Stimulated activated naive CD8-positive, alpha-beta T cell treated with anti-CD3 and anti-CD28 coated beads, Interleukin-15, amount 100 ng/mL, for 72 hours (primary cell): ENCODE results near the gene SMCO4.
A peak's percentile ranks its signal among the peaks of the same experiment; 100 is the strongest.

Experiments
- ATAC-seq: fragments of 150-1000 bp; cut with Tn5 transposase; 2 replicates; pipeline ENCODE4 v1.10.0; 2021; ENCODE audit warnings: mild to moderate bottlenecking, moderate library complexity
- DNase-seq, 2 donors: peaks; one replicate each; pipeline ENCODE4 v3.0.0; 2021 to 2022
- H3K27ac Mint-ChIP-seq, 2 donors: one replicate each; pipeline ENCODE4 v1.8.0; 2022; ENCODE audit warnings: mild to moderate bottlenecking in 2 of 2, mixed read lengths in 2 of 2, moderate library complexity in 2 of 2
- H3K27me3 Mint-ChIP-seq: one replicate; pipeline ENCODE4 v1.8.0; 2022; ENCODE audit warnings: mixed read lengths
- H3K4me1 Mint-ChIP-seq: one replicate; pipeline ENCODE4 v1.8.0; 2022; ENCODE audit warnings: mild to moderate bottlenecking, mixed read lengths
- H3K4me3 Mint-ChIP-seq, 2 donors: one replicate each; pipeline ENCODE4 v1.8.0; 2022; ENCODE audit warnings: mild to moderate bottlenecking in 2 of 2, mixed read lengths in 2 of 2, moderate library complexity in 1 of 2
- H3K9me3 Mint-ChIP-seq, 2 donors: one replicate each; pipeline ENCODE4 v1.8.0; 2022; ENCODE audit warnings: mixed read lengths in 2 of 2

SMCO4 gene

DNA sequence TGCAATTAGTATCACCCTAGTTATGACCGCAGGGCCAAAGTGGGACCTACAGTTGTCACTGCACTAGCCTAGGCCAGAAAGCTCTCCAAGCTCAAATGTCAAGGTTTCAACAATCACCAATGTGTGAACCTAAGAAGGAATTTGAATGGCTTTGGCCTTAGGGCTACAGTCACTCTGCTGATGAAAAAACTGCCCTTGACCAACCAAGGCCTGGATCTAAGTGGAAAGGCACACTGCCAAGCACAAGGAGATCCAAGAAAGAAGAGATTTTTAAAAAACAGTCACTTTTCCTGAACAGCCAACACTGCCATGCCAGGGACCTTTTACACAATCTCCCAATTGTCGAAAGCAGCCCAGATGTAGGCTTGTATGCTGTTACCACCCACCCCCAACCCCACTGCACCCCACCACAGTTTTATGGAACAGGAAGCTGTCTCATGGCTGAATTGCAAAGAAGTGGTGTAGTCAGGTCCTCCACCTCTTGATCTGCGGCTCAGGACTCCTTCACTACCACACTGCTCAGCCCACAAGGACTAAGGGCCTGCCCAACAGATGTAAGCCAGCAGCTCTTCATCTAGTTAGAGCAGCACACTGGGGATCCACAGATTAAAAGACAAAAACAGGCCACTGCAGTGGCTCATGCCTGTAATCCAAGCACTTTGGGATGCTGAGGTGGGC, 32.9 kb downstream of the SMCO4 start:
- no peak for DNase-seq
- Mint-ChIP-seq H3K27ac (peak overlapping the region in 1 of 2 donors; percentile 39), H3K4me1 (peaks cover 10% of the 10 kb centered on the region), H3K9me3 (peaks cover 6 to 7% of the 10 kb centered on the region in 2 donors), H3K4me3 (no peak overlapping the region), H3K27me3 (no peaks in the 10 kb centered on the region)
- peak; percentile 41 for ATAC-seq

DNA sequence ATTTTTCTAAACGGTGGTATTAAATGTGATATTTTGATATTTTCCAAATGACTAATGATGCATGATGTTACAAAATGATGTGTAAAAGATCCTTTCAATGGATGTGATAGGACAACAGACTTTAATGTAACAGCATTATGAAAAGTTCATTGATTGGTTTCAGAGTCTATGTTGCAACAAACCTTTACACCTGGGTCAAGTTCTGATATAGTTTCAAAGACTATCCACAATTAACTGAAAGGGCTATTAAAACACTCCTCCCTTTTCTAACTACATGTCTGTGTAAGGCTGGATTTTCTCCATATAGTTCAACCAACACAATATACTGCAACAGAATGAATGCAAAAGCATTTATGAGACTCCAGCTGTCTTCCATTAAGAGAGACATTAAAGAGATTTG, 35.7 kb downstream of the SMCO4 start:
- Mint-ChIP-seq H3K27ac (no peak overlapping the region), H3K4me3 (no peak overlapping the region)
- DNase-seq: no peak

DNA sequence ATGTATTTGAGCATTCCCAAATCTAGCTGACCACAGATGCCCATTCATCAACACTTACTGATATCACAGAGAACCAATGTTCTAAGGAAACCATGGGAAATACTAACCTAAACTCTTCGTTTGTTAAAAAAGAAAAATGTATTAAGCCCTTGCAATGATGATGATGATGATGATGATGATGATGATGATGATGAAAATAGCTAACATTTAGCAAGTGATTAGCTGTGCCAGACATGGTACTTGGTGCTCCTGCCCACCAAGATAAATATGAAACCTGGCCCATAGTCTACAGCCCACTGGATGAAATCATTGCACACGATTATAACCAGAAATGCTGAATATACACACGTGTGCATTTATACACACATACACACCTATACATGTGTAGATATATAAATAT, 37.5 kb downstream of the SMCO4 start:
- no peaks in the 10 kb centered on the region for H3K4me1 Mint-ChIP-seq
- no peaks in the 10 kb centered on the region for H3K27me3 Mint-ChIP-seq
- ATAC-seq (no peak), DNase-seq (no peak)
- no peak overlapping the region for H3K4me3 Mint-ChIP-seq
- no peak overlapping the region for H3K27ac Mint-ChIP-seq
- peaks cover 6 to 22% of the 10 kb centered on the region in 2 donors for H3K9me3 Mint-ChIP-seq

More for the DNA sequence above, 35.7 kb downstream of the SMCO4 start:
- Mint-ChIP-seq H3K4me1 (peaks cover 10% of the 10 kb centered on the region), H3K27me3 (no peaks in the 10 kb centered on the region), H3K9me3 (peaks cover 6 to 17% of the 10 kb centered on the region in 2 donors)
- no peak for ATAC-seq

DNA sequence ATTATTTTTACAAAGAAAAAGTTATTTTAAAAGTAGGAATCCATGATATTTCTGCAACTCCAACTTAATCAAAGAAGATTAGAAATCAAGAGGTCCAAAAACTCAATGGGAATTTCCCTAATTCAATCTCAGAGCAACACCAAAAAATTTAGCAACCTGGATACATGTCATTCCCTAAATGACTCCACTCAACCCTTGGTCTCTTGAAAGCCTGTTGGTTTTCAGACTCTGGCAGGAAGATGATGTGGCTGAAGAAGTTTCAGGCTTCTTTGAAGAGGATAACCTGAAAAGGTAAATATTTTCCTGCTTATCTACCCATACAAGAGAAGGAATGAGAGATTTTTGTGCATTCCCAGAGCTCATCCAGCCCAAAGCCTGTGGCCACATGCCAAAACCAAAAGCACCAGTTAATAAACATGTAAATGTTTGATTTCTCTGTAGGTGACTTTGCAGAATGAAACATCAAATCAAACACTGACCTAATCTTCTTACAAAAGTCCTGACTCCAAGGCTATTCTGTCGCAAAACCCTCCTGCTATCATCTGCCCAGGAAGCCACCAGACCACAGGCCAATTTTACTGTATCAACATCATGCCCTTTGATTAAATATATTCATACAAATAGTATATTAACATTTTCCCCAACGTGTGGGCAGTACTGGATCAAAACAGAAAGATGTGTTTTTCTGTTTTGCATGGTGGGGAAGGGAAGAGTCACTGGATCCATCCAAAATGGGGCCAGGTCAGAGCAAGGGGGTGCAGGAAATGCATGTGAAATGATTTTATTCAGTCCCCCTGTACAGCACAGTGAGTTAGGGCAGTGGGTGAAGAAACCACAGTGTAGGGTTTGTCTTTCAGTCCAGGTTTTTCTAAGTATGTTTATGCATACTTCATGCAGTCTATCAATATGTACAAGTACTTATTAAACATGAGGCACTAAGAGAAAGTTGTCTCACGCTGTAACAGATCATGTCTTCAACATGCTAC, 38.8 kb downstream of the SMCO4 start:
- Mint-ChIP-seq H3K9me3 (peaks cover 6 to 18% of the 10 kb centered on the region in 2 donors), H3K27ac (peak overlapping the region in 1 of 2 donors; percentile 52), H3K4me3 (no peak overlapping the region), H3K4me1 (no peaks in the 10 kb centered on the region), H3K27me3 (no peaks in the 10 kb centered on the region)
- DNase-seq (no peak), ATAC-seq (peak; percentile 20)

DNA sequence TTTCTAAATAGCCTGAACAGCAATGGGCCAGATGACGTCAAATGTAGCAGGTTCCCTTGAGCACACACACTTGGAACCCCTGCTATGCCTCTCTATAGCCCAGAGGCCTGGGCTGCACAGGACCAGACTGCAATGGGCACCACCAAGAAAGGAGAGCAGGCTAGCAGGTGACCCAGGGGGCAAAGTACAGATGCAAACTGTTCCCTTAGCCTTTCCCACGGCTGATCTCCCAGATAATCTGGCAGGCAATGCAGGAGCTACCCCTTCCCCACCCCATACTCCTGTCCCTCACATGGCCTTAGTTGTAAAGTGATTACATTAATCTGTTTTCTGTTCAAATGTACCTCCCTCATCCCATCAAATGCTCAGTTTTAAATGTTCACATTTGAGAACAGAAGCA, 41.3 kb downstream of the SMCO4 start:
- H3K27me3 Mint-ChIP-seq: no peaks in the 10 kb centered on the region
- ATAC-seq: no peak

DNA sequence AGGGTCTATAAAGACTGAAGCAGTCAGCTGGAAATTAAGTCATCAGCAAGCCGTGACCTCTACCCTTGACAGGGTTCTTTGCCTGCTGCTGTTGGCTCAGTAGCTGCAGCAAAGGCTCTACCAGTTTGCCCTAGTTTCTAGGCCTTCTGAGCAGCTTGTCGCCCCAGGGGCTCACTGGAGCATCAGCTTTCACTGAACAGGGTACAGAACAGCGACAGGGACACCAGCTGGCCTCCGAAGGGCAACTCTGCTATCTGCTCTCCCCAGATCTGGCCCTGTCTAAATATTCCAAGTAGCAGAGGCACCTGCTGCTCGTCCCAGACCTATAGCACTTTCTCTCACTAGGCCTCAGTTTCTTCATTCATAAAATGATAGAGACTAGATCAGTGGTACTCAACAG, 42.4 kb downstream of the SMCO4 start:
- H3K9me3 Mint-ChIP-seq: peaks cover 0 to 16% of the 10 kb centered on the region in 2 donors
- no peak overlapping the region for H3K4me3 Mint-ChIP-seq
- H3K4me1 Mint-ChIP-seq: no peaks in the 10 kb centered on the region
- no peak overlapping the region for H3K27ac Mint-ChIP-seq
- ATAC-seq (no peak), DNase-seq (no peak)
- no peaks in the 10 kb centered on the region for H3K27me3 Mint-ChIP-seq

More for the DNA sequence above, 41.3 kb downstream of the SMCO4 start:
- Mint-ChIP-seq H3K27ac (no peak overlapping the region), H3K4me3 (no peak overlapping the region), H3K9me3 (peaks cover 0 to 16% of the 10 kb centered on the region in 2 donors), H3K4me1 (no peaks in the 10 kb centered on the region)
- DNase-seq: no peak

DNA sequence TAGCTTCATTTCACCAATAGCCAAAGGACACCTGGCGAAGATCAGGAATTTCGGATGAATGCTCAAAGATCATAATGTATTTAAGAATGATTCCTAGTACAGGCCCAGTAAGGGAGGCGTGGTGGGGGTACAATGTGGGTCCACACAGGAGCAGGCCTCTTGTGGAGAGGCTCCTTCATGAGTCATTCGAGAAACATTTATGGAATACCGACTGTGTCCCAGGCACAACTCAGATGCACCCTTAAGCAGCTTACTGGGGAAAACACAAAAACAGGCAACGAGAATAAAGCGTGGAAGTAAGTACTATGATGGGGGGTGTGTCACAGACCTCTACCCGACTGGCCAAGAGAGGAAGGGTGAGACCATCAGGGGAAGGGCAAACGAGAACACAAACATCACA, 44.5 kb downstream of the SMCO4 start:
- Mint-ChIP-seq H3K27ac (peak overlapping the region in 1 of 2 donors; percentile 4), H3K9me3 (peaks cover 0 to 15% of the 10 kb centered on the region in 2 donors), H3K4me3 (no peak overlapping the region), H3K27me3 (no peaks in the 10 kb centered on the region), H3K4me1 (no peaks in the 10 kb centered on the region)
- ATAC-seq: no peak
- DNase-seq: no peak

DNA sequence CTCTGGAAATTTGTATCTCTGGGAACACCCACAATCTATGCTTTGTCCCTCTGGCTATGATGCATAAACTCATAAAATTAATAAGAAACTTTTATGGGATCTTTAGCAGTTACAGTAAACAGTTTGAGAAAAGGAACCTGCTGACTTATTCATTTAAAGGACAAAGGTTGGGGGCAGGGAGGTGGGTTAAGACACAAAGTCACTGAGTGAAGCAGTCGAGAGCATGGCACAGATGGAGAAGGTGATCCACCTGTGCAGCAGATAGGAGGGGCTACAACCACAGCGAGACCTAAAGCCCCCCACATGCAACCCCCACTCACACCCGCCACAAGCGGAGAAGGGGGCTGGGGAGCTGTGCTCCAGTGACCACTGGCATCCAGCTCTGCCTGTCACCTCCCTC, 45.0 kb downstream of the SMCO4 start:
- H3K27ac Mint-ChIP-seq: no peak overlapping the region
- no peaks in the 10 kb centered on the region for H3K27me3 Mint-ChIP-seq
- H3K4me1 Mint-ChIP-seq: no peaks in the 10 kb centered on the region
- peaks cover 0 to 10% of the 10 kb centered on the region in 2 donors for H3K9me3 Mint-ChIP-seq
- no peak for DNase-seq
- no peak overlapping the region for H3K4me3 Mint-ChIP-seq
- no peak for ATAC-seq

DNA sequence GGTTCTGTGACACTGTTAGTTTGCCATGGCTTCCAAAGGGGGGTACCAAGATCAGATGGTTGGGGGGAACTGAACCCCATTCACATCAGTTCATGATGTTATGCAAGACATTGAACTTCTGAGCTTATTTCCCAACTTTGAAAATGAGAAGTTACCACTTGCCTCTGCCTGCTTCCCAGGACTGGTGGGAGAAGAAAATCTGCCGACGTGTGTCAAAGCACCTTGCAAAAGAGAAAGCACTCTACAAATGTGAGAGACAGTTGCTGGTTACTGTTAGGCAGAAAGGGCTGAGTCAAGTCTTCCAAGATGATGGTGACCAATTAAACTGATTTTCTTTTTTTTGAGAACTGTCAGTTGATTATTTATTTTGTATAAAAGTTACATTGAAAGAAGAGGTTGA, 45.6 kb downstream of the SMCO4 start:
- Mint-ChIP-seq H3K27ac (no peak overlapping the region), H3K4me1 (no peaks in the 10 kb centered on the region), H3K4me3 (no peak overlapping the region), H3K9me3 (peaks cover 0 to 6% of the 10 kb centered on the region in 2 donors), H3K27me3 (no peaks in the 10 kb centered on the region)
- ATAC-seq: no peak
- DNase-seq: no peak

DNA sequence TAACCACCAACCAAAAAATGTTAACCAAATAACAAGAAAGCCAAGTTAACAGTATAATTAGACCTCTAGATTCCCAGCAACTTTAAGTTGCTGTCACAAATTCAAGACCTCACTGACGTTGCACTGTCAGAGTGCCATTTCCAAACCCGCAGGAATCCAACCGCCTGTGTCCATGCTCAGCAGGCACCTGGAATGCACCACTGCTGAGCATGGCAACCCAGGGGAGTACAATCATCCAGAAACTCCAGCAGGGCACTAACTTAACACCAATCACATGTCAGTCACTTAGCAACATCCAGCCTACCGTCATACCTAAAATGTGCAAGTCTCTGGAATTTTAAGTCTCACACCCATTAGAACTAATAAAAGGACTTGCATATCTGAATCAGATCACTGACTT, 48.8 kb downstream of the SMCO4 start:
- H3K4me1 Mint-ChIP-seq: no peaks in the 10 kb centered on the region
- no peak overlapping the region for H3K27ac Mint-ChIP-seq

DNA sequence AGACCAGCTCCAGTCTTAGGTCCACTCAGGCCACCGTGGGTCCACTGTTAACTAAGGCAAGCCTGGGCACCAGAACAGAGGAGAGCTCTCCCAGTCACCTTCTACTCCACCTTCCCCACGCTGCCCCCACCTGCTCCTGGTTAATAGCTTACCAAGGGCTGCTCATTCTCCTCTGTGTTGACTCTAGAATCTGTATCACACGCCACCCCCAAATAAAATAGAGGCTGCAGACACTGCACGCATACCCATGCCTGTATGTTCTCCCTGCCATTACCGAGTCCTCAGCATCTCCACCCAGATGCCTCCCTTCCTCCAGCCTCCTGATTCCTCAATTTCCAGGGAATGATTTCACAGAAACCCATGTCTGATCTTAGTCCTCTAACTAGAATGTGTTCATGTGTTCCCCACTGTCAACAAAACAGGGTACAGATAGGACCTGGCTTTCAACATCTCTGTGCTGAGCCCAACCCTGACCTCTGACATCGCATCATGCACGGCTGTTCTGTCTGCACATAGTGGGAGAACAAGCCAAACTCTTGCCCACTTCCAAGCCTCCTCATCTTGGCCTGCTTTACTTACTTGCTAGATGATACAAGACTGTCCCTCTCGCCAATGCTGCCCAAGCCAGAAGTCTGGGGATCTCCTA, 49.8 kb downstream of the SMCO4 start:
- H3K27me3 Mint-ChIP-seq: no peaks in the 10 kb centered on the region
- no peaks in the 10 kb centered on the region for H3K4me1 Mint-ChIP-seq
- H3K4me3 Mint-ChIP-seq: no peak overlapping the region
- DNase-seq: no peak
- no peaks in the 10 kb centered on the region for H3K9me3 Mint-ChIP-seq
- ATAC-seq: peak; percentile 26
- peak overlapping the region in 1 of 2 donors; percentile 10 for H3K27ac Mint-ChIP-seq

More for the DNA sequence above, 48.8 kb downstream of the SMCO4 start:
- no peak for DNase-seq
- H3K27me3 Mint-ChIP-seq: no peaks in the 10 kb centered on the region
- no peaks in the 10 kb centered on the region for H3K9me3 Mint-ChIP-seq
- ATAC-seq: no peak
- H3K4me3 Mint-ChIP-seq: no peak overlapping the region

DNA sequence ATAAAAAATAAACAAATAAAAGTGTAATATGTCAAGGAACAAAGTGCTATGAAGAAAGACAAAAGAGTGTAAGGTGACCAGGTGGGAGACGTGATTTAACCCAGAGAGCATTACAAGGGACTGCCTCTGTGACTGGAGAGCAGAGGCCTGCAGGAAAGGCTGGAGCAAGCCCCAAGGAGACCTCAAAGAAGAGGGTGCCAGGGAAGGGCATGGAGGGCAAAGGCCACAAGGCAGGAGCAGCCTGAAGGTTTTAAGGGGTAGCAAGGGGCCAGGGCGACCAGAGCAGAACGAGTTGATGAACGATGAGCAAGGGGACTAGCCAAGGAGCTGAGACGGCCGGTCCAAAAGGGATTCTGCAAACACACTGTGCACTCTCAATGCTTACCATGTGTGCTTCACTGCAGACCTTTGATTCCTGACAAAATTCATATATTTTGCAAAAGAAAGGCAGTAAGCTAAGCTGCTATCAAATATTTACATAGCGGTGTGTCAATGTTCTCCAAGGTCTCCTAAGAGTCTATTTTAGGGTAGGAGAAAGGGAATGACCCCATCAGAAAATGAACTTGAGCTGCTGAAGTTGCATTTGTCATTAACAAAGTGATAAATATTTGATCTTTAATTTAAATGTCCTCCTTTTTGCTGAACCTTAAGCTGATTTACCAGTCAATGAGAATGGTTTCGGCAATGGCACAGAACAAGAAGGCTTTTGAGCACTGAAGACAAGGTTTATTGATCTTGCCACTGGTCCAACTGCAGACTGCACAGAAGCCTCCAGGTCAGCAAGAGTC, 50.5 kb downstream of the SMCO4 start:
- no peak for ATAC-seq
- DNase-seq: no peak
- no peak overlapping the region for H3K27ac Mint-ChIP-seq
- H3K9me3 Mint-ChIP-seq: no peaks in the 10 kb centered on the region
- no peaks in the 10 kb centered on the region for H3K27me3 Mint-ChIP-seq
- H3K4me1 Mint-ChIP-seq: no peaks in the 10 kb centered on the region
- no peak overlapping the region for H3K4me3 Mint-ChIP-seq

DNA sequence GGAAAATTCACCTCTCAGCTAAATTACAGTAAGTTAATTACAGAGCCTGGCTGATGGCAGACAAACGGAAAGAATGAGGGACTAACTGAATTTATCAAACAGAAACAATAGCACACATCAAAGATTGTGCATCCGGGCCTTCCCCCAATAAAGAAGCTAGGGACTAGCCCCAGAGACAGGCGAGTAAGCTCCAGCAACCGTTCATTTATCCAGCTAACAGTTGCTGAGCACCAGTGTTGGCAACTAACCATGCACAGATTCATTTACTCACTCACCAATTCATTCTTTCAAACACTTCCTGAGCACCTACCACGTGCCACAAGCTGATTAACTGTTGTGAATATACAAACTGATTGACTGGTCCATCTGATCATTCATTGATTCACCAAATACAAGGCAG, 51.2 kb downstream of the SMCO4 start:
- no peak for ATAC-seq
- Mint-ChIP-seq H3K4me3 (no peak overlapping the region), H3K27ac (no peak overlapping the region)

DNA sequence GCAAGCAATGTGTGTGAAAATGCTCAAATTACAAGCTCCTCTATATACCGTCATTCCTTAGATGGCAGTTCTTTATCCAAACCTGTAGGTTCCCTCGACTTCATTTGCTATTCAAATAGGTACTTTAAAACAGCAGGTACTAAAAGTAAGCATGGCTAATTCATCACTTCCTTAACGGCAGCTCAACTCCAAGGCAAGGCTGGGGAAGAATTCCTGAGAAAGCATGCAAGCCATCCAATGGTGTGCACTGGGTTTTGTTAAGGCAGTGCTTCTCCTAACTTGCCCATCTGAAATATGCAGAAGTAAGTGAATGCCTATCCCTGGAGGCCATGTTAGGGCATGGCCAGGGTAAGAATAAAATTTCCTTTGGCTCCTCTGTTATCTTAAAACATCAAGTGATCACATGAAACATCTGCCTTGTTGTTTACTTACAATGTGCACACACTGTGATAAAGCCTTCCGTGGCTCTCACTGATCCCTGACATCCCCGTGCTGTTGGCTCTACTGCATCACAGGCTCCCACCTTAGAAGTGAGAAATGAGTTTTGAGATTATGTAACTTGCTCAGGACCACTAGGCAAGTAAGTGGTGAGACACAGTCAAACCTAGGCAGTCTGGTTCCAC, 52.1 kb downstream of the SMCO4 start:
- Mint-ChIP-seq H3K9me3 (no peaks in the 10 kb centered on the region), H3K27ac (no peak overlapping the region), H3K27me3 (no peaks in the 10 kb centered on the region), H3K4me1 (no peaks in the 10 kb centered on the region), H3K4me3 (no peak overlapping the region)
- DNase-seq: no peak
- ATAC-seq: no peak

More for the DNA sequence above, 51.2 kb downstream of the SMCO4 start:
- H3K4me1 Mint-ChIP-seq: no peaks in the 10 kb centered on the region
- DNase-seq: no peak
- no peaks in the 10 kb centered on the region for H3K9me3 Mint-ChIP-seq
- no peaks in the 10 kb centered on the region for H3K27me3 Mint-ChIP-seq

DNA sequence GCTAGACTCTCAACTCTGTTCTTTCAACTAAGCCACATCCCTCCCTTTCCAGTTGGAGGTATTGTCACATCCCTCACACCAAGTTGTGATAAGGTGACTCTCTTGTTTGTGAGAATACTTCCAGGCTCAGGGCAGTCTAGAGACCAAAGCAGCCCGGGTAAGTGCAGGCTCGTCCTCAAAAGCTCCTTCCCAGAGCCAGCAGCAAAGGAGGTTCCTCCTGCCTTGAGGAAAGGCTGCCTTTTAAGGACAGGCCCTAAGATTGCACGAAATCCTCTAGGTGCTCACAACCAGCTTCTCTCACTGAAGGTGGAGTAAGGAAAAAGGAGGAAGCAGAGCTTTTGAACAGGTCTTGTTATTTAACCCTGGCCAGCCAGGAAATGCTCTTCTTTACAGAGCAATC, 53.4 kb downstream of the SMCO4 start:
- ATAC-seq: peak; percentile 9
- Mint-ChIP-seq H3K27me3 (no peaks in the 10 kb centered on the region), H3K9me3 (no peaks in the 10 kb centered on the region), H3K27ac (no peak overlapping the region), H3K4me1 (no peaks in the 10 kb centered on the region), H3K4me3 (no peak overlapping the region)
- DNase-seq: no peak
